Choroid plexus epithelial cell (primary cell): ENCODE data around the gene CTIF.

Experiments
- DNase-seq: peaks from one replicate; pipeline ENCODE4 v3.0.0-alpha.2; 2010; ENCODE audit warnings: low read depth
- H3K4me3 ChIP-seq: 2 replicates; pipeline ENCODE4 v1.5.1; 2011; ENCODE audit warnings: low read depth, mild to moderate bottlenecking, control low read depth, low read length, moderate library complexity
- TF ChIP-seq, protein P1 (sequence below): conservative IDR thresholded peaks from 2 replicates; pipeline ENCODE4 v1.5.1; 2011; ENCODE audit warnings: low read depth, mild to moderate bottlenecking, control low read depth, inconsistent platforms, low read length, moderate library complexity

CTIF gene

GRCh38 chr18:48613589-48614404 is 75.0 kb downstream of the CTIF start:
- no peak for DNase-seq
- no peak overlapping the region for H3K4me3 ChIP-seq
- TF ChIP-seq, protein P1, sequence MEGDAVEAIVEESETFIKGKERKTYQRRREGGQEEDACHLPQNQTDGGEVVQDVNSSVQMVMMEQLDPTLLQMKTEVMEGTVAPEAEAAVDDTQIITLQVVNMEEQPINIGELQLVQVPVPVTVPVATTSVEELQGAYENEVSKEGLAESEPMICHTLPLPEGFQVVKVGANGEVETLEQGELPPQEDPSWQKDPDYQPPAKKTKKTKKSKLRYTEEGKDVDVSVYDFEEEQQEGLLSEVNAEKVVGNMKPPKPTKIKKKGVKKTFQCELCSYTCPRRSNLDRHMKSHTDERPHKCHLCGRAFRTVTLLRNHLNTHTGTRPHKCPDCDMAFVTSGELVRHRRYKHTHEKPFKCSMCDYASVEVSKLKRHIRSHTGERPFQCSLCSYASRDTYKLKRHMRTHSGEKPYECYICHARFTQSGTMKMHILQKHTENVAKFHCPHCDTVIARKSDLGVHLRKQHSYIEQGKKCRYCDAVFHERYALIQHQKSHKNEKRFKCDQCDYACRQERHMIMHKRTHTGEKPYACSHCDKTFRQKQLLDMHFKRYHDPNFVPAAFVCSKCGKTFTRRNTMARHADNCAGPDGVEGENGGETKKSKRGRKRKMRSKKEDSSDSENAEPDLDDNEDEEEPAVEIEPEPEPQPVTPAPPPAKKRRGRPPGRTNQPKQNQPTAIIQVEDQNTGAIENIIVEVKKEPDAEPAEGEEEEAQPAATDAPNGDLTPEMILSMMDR, result no peak

DNA sequence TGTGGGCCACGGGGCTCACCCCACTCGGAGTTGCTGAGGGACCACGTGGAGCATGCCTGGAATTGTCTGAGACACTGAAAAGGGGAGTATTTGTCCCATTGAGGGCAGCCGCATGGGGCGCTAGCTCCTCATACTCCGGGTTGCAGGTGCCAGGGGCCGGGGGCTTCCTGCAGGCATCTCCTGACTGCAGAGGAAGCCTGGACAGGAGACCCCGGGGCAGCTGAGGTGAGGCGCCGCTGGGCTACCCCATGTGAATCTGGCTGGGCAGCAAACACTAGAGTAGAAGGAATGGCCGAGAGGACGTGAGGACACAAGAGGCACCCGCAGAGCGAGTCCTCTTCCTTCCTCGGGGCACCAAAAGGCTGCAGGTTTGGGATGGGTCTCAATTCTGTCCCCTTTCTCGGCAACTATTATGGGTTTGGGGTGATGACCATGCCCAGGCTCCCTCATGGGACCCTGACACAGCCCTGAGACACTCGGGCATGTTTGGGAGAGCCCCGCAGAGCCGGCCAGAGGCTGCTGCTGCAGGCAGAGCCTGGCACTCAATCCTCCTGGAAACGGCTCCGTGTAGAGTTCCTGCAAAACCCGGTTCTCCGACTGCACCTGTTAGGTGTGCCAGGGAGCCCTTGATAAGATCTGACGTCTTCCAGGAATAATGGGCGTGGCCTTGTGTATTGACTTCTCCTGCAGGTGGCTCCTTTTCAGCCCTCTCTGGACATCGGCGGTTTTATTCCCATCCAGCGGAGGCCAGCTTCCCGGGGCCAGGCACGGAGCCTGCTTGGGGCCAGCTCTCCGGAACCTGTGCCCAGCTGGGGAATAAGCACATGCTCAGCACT is 77.0 kb downstream of the CTIF start:
- DNase-seq, result no peak
- TF ChIP-seq, protein P1, result no peak
- H3K4me3 ChIP-seq, result no peak overlapping the region

DNA sequence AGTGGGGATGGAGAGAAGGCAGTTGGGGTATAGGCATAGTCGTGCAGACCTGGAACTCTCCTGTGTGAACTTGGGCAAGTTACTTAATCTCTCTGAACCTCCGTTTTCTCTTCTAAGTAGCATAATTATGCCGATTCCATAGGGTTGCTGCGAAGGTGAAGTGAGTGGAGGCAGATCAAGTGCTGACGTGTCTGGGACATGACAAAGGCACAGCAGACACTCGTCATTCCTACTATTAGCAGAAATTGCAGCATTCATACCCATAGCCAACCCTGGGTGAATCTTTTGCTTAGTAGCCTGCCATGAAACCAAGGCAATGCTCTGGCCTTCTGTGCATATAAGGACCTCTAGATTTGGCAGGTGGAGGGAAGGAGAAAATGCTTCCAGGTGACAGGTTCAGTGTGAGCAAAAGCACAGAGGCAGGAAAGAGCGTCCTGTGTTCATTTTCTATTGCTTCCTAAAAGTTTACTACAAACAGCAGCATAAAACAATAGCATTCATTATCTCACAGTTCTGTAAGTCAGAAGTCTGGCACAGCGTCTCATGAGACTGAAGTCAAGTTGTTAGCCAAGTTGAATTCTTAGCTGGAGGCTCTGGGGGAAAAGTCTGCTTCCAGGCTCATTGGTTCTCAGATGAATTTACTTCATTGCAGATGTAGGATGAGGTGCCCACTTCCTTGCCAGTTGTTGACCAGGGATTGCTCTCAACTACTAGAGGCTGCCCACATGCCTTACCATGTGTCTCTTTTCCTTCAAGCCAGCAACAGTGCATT is 77.8 kb downstream of the CTIF start:
- DNase-seq, result no peak
- TF ChIP-seq, protein P1, result no peak
- H3K4me3 ChIP-seq, result no peak overlapping the region

- no peak for DNase-seq
- no peak overlapping the region for H3K4me3 ChIP-seq
- TF ChIP-seq, protein P1, result no peak
Observed at GRCh38 chr18:48617844-48618497, 79.1 kb downstream of the CTIF start.

DNA sequence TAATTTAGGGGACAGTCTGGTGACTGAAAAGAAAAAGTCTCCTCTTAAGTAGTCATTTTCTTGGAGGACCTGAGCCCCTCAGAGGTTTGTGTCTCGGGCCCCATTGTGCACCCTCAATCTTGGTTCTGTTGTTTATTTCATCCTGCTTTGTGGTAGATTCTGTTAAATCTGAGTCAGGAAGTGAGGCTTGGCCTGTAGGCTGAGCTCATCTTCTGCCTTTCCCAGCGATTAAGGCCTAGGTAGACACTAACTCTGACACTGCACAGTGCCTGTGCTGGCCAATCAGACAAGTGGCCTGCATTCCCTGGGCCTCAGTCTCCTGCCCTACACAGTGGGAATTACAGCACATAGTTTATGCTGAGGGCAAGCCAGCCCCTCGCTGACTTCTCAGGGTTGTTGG is 80.2 kb downstream of the CTIF start:
- DNase-seq, result no peak

DNA sequence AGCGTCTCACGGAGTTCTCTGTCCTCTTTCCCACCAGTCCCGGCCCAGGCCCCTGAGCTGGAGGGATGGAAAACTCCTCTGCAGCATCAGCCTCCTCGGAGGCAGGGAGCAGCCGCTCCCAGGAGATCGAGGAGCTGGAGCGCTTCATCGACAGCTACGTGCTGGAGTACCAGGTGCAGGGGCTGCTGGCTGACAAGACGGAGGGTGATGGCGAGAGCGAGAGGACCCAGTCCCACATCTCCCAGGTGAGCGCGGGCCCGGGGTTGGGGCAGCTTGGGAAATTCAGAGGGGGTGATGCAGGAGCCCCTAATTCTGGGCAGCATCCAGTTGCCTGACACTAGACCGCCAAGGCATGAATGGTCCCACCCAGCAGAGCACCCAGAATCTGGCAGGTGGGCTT is 80.7 kb downstream of the CTIF start:
- TF ChIP-seq, protein P1, result no peak
- no peak for DNase-seq
- no peak overlapping the region for H3K4me3 ChIP-seq

More for the DNA sequence above, 80.2 kb downstream of the CTIF start:
- TF ChIP-seq, protein P1, result no peak
- no peak overlapping the region for H3K4me3 ChIP-seq
